RCC 7860 (cell line): ENCODE data around the gene FXR1.
"Not testable (repeated sequence)": the region's sequence is repeated elsewhere in the genome, so short reads cannot be mapped to it uniquely, and the experiment has no call there.

ENCODE experiments used
- DNase-seq: peaks from one replicate; pipeline ENCODE4 v3.0.0-alpha.2; 2015; ENCODE audit warnings: low spot score
- FAIRE-seq: peaks from 2 replicates; lab custom pipeline; 2012; peaks lifted over from hg19 to GRCh38; lab: Jason Lieb, UNC

FXR1 gene

GRCh38 chr3:181003469-181003868, 91.0 kb downstream of the FXR1 start:
- DNase-seq, FAIRE-seq: not testable (repeated sequence)

- no peak for FAIRE-seq
- DNase-seq = no peak
Observed at GRCh38 chr3:181006541-181006940, 94.1 kb downstream of the FXR1 start.

GRCh38 chr3:181007262-181007661, 94.8 kb downstream of the FXR1 start:
- no peak for DNase-seq
- FAIRE-seq = no peak

GRCh38 chr3:181008796-181009195, 96.3 kb downstream of the FXR1 start:
- no peak for FAIRE-seq

GRCh38 chr3:181009225-181009624, 96.8 kb downstream of the FXR1 start:
- no peak for DNase-seq
- FAIRE-seq = no peak

More at GRCh38 chr3:181008796-181009195, 96.3 kb downstream of the FXR1 start:
- no peak for DNase-seq

- no peak for DNase-seq
- FAIRE-seq = no peak
Observed at GRCh38 chr3:181017690-181018089, 105.2 kb downstream of the FXR1 start.

GRCh38 chr3:181025204-181025603, 112.7 kb downstream of the FXR1 start:
- FAIRE-seq (no peak), DNase-seq (no peak)

GRCh38 chr3:181030948-181031347, 118.5 kb downstream of the FXR1 start:
- DNase-seq (no peak), FAIRE-seq (no peak)
